Stimulated activated CD4-positive, alpha-beta T cell treated with anti-CD3 and anti-CD28 coated beads, Interleukin-15, amount 100 ng/mL, for 24 hours (primary cell): Measurements from ENCODE around the gene RAB25.

Source experiments
- DNase-seq: peaks from one replicate; pipeline ENCODE4 v3.0.0-alpha.2; 2020

RAB25 gene

DNA sequence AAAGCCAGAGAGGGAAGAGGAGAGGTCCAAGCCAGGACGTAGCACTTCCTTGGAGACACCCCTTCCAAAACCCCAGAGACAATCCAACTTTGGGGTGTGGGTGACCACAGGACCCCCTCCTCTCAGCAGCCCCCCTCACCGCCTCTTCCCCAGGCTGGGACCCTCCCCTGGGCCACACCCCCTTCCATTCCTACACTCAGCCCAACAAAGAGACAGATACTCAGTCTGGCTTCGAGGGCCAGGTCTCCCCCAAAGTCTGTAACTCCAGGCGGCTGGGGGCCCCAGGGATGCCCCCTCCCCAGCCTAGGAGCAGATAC, 19.9 kb downstream of the RAB25 start:
- no peak for DNase-seq

- no peak for DNase-seq
Observed at GRCh38 chr1:156081180-156081916, 20.4 kb downstream of the RAB25 start.

GRCh38 chr1:156081917-156082308, 21.0 kb downstream of the RAB25 start:
- DNase-seq: no peak

- peak; percentile 75 for DNase-seq
Observed at GRCh38 chr1:156082309-156083091, 21.5 kb downstream of the RAB25 start, which contains the start of gene MEX3A. Gene MEX3A, minus strand, starts transcription at chr1:156082465. Its CDS starts 467 bp downstream, at chr1:156081998.

GRCh38 chr1:156083800-156084790, 23.1 kb downstream of the RAB25 start:
- no peak for DNase-seq

DNA sequence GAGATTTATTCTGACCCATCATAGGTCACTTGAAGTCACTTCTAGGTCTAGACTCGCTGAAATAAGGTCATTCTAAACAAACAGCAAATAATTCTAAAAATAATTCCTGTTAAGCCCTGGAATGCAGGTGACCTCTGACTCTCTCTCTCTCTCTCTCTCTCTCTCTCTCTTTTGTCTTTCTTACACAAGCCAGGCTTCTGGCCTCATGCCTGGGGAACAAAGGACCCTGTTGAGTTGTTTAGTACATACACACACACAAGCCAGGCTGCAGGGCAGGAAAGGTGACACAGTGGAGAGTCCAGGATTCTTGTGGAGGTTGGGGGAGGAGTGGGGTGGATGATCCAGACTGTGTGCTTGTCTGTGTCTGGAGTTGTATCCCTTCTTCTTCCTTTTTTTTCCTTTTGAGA, 25.3 kb downstream of the RAB25 start:
- no peak for DNase-seq

DNA sequence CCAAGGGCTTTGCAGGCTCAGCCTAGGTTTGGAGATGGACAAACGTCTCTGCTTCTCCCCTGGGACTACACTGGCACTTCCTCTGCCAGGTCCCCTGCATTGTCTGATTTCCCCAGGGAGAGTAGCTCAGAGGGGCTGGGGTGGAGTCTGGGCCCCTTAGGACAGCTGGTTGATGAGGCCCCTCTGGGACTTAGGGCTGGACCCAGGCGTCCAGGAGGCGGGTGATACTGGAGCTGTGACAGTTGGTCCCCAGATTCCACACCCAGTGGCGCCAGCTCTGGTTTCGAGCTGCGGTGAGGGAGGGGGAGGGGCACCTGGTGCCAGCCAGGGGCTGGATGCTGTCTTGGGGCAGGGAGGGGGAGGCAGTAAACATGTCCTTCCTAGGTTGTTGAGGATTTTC, 28.7 kb downstream of the RAB25 start:
- no peak for DNase-seq

GRCh38 chr1:156090138-156090839, 29.3 kb downstream of the RAB25 start:
- no peak for DNase-seq

GRCh38 chr1:156090840-156091188, 29.9 kb downstream of the RAB25 start:
- DNase-seq: peak; percentile 93

- no peak for DNase-seq
Observed at GRCh38 chr1:156091610-156092009, 30.6 kb downstream of the RAB25 start.

DNA sequence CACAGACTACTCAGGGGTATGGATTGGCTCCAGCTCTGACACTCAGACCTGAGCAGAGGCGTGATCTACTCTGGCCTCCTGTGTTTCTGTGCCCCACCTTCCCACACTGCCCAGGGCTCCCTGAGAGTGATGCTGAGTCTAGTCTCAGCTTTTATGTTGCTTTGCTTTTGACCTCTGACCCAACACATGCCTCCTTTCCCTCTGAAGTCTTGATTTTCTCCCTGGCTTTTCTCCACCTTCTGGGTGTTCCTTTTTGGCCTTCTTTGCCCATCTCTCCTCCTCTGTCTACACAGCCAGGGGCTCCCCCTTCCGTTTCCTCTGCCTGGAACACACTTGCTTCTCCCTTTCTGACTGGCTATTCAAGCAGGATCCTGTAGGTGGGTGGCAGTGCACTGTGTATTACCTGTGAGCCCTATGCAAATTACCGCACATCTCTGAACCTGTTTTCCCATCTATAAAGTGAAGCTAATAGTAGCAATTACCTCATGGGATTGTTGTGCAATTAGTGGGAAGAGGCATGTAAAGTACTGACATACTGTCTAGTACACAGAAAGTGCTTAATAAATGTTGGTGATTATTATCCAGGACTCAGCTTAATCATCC, 35.0 kb downstream of the RAB25 start:
- DNase-seq: peak; percentile 47

GRCh38 chr1:156096640-156097391, 35.9 kb downstream of the RAB25 start:
- peak; percentile 94 for DNase-seq

DNA sequence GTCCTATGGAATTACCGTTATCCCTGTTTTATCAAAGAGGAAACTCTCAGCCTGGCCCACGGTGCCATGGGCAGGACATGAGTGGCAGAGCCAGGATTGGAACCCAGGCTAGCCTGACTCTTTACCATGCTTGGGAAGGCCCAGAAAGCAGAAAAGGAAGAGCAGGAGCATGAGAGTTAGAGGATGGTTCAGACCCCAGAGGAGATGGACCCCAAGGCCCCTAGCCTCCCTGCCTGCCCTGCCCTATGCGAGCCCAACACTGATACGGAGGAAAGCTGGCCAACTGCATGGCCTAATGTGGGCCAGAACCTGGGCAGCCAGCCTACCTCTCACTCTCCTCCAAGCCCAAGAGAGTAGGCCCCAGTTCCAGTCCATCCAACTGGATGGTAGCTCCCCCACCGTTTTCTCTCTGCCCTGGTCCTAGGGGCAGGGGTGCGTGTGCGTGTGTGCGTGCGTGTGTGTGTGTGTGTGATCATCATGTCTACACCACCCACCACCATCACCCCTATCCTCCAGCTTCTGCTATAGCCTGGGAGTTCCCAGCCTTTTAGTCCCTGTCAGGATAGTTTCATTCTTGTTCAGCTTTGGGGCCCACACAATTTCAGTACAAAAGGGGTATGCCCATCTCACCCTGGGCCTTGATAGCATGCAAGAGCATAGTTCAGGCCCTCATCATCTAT, 36.7 kb downstream of the RAB25 start:
- peak; percentile 67 for DNase-seq

DNA sequence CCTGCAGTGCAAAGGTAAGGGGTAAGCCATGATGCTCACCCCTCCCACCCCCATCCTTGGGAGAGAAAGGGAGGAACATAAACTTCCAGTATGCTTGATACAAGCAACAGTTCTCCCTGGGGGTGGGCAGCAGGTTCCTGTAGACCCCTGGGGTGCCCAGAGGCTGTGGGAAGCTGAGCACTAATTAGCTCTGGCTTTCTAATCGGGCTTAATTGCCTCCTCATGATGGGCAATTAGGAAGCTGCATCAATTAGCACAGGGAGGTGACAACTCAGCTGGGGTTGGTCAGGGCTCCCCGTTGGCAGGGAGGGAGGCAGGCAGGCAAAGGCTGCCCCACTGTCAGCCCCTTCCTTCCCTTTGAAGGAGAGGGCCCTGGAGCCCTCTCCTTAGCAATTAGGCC, 37.8 kb downstream of the RAB25 start:
- DNase-seq: no peak

DNA sequence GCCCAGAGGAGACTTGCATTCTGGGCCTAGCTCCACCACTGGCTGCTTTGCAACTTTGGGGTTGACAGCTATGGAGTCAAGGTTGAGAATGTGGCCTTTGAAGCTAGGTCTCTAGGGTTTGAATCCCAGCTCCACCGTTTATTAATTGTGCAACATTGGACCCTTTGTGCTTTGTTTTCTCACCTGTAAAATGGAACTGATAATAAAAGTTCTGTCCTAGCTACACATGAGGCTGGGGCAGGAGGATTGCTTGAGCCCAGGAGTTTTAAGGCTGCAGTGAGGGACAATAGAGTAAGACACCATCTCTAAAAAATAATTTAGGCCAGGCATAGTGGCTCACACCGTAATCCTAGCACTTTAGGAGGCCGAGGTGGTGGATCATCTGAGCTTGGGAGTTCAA, 38.3 kb downstream of the RAB25 start:
- DNase-seq: no peak

- DNase-seq: no peak
Observed at GRCh38 chr1:156100205-156100995, 39.4 kb downstream of the RAB25 start.

DNA sequence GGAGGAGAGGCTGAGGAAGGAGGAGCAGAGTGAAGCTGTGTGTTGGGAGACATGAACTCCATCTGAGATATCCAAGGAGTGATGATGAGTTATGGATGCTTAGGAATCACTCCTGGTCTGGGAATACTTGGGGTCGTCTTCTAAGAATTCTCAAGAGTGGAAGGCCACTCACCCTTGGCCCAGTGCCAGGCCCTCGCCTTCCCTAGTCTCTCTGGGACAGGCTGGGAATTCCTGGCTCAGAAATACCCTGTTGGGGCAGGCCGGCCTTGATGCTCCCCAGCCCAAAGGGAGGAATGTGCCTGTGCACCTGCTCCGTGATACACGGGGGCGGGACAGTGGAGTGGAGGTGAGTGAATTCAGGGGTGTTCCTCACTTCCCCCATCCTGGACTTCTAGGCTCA, 40.9 kb downstream of the RAB25 start:
- no peak for DNase-seq

DNA sequence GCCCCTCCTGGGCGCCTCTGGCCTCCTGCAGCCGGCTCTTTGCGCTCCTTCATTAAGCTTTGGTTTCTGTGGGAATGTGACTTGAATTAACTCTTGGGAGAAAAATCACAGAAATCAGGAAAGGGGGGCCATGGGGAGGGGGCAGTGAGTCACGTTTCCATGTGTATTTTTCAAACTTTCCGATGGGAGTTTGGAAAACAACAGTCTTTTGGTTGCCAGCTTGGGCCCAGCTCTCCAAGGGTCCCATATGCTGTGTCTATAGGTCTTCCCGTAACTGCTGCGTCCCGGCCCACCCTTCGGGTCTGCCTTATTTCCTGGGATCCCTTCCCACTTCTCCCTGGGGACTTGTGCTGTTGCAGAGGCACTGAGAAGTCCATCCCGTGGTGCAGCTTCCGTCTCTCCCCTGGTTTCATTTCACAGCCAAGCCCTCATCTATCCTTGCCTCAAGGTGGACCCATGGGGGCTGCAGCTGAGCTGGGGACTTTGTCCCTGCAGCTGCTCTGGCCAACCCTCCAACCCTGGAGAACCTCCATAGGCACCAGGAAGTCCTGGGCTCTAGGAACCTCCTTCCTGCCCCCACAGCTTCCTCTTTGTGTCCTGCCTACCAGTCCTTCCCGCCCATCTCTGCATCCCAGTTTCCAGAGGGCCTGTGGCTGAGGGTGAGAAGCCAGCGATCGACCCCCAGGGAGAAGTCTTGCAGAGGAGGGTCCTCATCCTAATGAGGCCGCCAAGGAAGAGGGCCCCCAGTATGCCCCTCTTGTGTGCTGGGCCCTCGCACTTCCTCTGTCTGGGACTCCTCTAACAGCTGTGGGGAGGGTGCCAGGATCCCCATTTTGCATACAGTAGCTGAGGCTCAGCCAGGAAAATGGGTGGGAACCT, 41.9 kb downstream of the RAB25 start:
- DNase-seq: no peak

DNA sequence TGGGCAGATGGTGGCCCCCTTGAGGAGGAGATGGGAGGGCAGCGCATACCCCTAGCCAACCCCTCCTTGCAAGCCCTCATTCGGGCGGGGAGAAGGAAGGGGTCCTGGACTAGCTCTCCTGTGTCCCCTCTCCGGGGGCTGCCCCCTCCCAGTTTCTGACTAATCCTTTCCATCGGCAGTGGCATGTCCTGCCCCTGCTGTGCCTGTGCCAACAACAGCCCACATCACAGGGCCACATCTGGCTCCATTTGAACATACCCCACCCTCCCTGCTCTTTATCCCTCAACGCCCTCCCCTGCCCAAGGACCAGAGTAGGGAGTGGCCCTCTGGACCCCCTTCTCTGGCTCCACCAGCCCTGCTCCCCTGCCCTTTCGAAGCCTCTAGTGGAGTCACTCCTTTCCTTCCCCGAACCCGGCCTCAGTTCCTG, 42.6 kb downstream of the RAB25 start:
- peak; percentile 54 for DNase-seq
